Caco-2 (cell line): ENCODE results near the gene CA5B. TPM values are rescaled to one million over a fixed set of nuclear protein-coding genes. Genes with fewer than 3 reads are reported as not detected.
A peak's percentile ranks its signal among the peaks of the same experiment; 100 is the strongest.
"Not testable (repeated sequence)": the region's sequence is repeated elsewhere in the genome, so short reads cannot be mapped to it uniquely, and the experiment has no call there.

Experiments used
- BruUV-seq: library from RNA; stranded (reverse); fragments of 400-500 nt; replicated peaks from 2 replicates; lab custom pipeline; 2021; lab: Mats Ljungman, UMichigan
- CTCF ChIA-PET: fragments of 300-600 bp; sonication (Branson Sonifier 250); formaldehyde crosslinking; loops from one replicate; lab custom pipeline; 2022; ENCODE audit warnings: antibody characterized with exemption; lab: Charles Lee
- POLR2A ChIA-PET: fragments of 300-600 bp; sonication (Branson Sonifier 250); formaldehyde crosslinking; loops from one replicate; lab custom pipeline; 2022; ENCODE audit warnings: antibody characterized with exemption; lab: Charles Lee
- DNase-seq, 2 experiments: peaks; one replicate each; pipeline versions ENCODE4 v3.0.0 to v3.0.0-alpha.2; 2020 to 2022
- H3K27me3 ChIP-seq: replicated peaks from 2 replicates; pipeline ENCODE4 v1.6.0; 2011; ENCODE audit warnings: low read length; ENCODE audit not compliant: control insufficient read depth, insufficient read depth
- H3K36me3 ChIP-seq: 2 replicates; pipeline ENCODE4 v1.5.1; 2011; ENCODE audit warnings: low read length; ENCODE audit not compliant: control insufficient read depth, insufficient read depth
- H3K4me1 ChIP-seq: fragments of 250-450 bp; sonication (Bioruptor Pico); 2 replicates; pipeline ENCODE4 v1.5.1; 2020; ENCODE audit warnings: mild to moderate bottlenecking
- H3K4me3 ChIP-seq: 2 replicates; pipeline ENCODE4 v1.5.1; 2011; ENCODE audit warnings: low read depth, mild to moderate bottlenecking, control low read depth, low read length
- H3K9me3 ChIP-seq: fragments of 250-450 bp; sonication (Bioruptor Pico); 2 replicates; pipeline ENCODE4 v1.5.1; 2020; ENCODE audit warnings: mild to moderate bottlenecking, moderate library complexity
- H3K27ac Mint-ChIP-seq: one replicate; pipeline ENCODE4 v1.8.0; 2022; ENCODE audit warnings: mixed read lengths; ENCODE audit not compliant: unreplicated experiment
- H3K27me3 Mint-ChIP-seq: one replicate; pipeline ENCODE4 v1.8.0; 2022; ENCODE audit warnings: mixed read lengths; ENCODE audit not compliant: insufficient read depth, unreplicated experiment
- H3K36me3 Mint-ChIP-seq: one replicate; pipeline ENCODE4 v1.8.0; 2022; ENCODE audit warnings: mild to moderate bottlenecking, mixed read lengths; ENCODE audit not compliant: insufficient read depth, unreplicated experiment
- H3K4me1 Mint-ChIP-seq: one replicate; pipeline ENCODE4 v1.8.0; 2022; ENCODE audit warnings: low read depth, mixed read lengths; ENCODE audit not compliant: unreplicated experiment
- H3K4me3 Mint-ChIP-seq: one replicate; pipeline ENCODE4 v1.8.0; 2022; ENCODE audit warnings: mild to moderate bottlenecking, moderate library complexity, mixed read lengths; ENCODE audit not compliant: unreplicated experiment
- H3K9me3 Mint-ChIP-seq: one replicate; pipeline ENCODE4 v1.8.0; 2022; ENCODE audit warnings: mixed read lengths; ENCODE audit not compliant: unreplicated experiment
- intact Hi-C: fragments of 100-400 bp; cut with micrococcal nuclease; formaldehyde crosslinking; loops from one replicate; pipeline ENCODE4 v1.10.0; 2022; ENCODE audit not compliant: unreplicated experiment
- total RNA-seq: library from RNA; stranded (reverse); gene quantifications from 2 replicates; pipeline ENCODE4 v1.2.3, GENCODE V29; 2022
- TF ChIP-seq, protein P1 (sequence below), 2 experiments: fragments of 200-600 bp in 1 of 2; IDR thresholded peaks; 1 replicate in 1 of 2; 2 replicates in 1 of 2; pipeline versions ENCODE4 v1.5.1 to v1.8.0; 2011 to 2022; ENCODE audit warnings: antibody characterized with exemption in 1 of 2, control low read depth in 1 of 2, inconsistent platforms in 1 of 2, low read depth in 1 of 2, low read length in 1 of 2, mild to moderate bottlenecking in 1 of 2, moderate library complexity in 1 of 2; ENCODE audit not compliant: insufficient read depth in 1 of 2, severe bottlenecking in 1 of 2, unreplicated experiment in 1 of 2

CA5B gene
- total RNA-seq, 1 experiment from 2014 or later, result 4.1 TPM

DNA sequence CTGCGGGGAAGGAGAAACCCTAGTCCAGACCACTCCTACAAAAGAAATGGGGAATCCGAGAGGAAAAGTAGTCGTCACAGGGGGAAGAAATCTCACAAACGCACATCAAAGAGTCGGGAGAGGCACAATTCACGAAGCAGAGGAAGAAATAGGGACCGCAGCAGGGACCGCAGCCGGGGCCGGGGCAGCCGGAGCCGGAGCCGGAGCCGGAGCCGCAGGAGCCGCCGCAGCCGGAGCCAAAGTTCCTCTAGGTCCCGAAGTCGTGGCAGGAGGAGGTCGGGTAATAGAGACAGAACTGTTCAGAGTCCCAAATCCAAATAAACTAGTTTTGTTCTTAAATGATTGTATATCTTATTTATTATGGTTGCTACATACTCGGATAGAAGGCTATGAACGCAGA, 84.9 kb downstream of the CA5B start:
- Mint-ChIP-seq H3K27ac (no peak overlapping the region), H3K4me3 (no peak overlapping the region), H3K9me3 (no peaks in the 10 kb centered on the region), H3K4me1 (no peaks in the 10 kb centered on the region), H3K36me3 (peaks cover 21% of the 10 kb centered on the region), H3K27me3 (no peaks in the 10 kb centered on the region)
- Histone ChIP-seq H3K4me3 (no peak overlapping the region), H3K27me3 (no peaks in the 10 kb centered on the region), H3K4me1 (no peaks in the 10 kb centered on the region), H3K36me3 (no peaks in the 10 kb centered on the region; the same call in 1 of the 2 replicates), H3K9me3 (no peaks in the 10 kb centered on the region)
- POLR2A ChIA-PET, result no interaction called here
- TF ChIP-seq, protein P1, sequence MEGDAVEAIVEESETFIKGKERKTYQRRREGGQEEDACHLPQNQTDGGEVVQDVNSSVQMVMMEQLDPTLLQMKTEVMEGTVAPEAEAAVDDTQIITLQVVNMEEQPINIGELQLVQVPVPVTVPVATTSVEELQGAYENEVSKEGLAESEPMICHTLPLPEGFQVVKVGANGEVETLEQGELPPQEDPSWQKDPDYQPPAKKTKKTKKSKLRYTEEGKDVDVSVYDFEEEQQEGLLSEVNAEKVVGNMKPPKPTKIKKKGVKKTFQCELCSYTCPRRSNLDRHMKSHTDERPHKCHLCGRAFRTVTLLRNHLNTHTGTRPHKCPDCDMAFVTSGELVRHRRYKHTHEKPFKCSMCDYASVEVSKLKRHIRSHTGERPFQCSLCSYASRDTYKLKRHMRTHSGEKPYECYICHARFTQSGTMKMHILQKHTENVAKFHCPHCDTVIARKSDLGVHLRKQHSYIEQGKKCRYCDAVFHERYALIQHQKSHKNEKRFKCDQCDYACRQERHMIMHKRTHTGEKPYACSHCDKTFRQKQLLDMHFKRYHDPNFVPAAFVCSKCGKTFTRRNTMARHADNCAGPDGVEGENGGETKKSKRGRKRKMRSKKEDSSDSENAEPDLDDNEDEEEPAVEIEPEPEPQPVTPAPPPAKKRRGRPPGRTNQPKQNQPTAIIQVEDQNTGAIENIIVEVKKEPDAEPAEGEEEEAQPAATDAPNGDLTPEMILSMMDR (IDR thresholded peaks at IDR 0.05; ENCODE audit: insufficient read depth in 1 of 2, low read depth in 1 of 2, low read length in 1 of 2, severe bottlenecking in 1 of 2, unreplicated experiment in 1 of 2), result no peak
- CTCF ChIA-PET, result no interaction called here
- TSS peak; percentile 33 for BruUV-seq
- intact Hi-C loops, result no loop called here
- DNase-seq, result no peak

DNA sequence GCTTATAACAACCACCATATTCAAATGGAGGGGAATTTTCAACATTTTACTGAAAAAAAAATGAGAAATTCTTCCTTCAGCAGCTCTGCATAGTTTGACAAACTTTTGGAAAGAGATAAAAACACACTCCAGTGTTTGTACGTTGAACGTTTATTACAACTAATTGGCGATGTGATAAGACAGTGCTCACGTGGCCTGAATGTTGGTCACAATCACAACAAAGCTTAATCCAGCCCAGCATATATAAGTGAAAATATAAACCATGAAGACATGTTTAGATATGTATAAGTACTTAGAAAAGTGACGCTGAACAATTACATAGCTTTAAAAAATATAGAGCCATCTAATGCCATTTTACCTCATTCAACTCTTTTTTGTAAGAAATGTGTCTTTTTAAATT, 87.9 kb downstream of the CA5B start:
- no peak overlapping the region for H3K4me3 Mint-ChIP-seq
- intact Hi-C loops, result no loop called here
- H3K9me3 Mint-ChIP-seq, result no peaks in the 10 kb centered on the region
- CTCF ChIA-PET, result no interaction called here
- Histone ChIP-seq H3K27me3 (no peaks in the 10 kb centered on the region), H3K36me3 (no peaks in the 10 kb centered on the region; the same call in 1 of the 2 replicates), H3K9me3 (no peaks in the 10 kb centered on the region), H3K4me3 (no peak overlapping the region), H3K4me1 (no peaks in the 10 kb centered on the region)
- BruUV-seq, result no TSS peak
- TF ChIP-seq, protein P1 (IDR thresholded peaks at IDR 0.05; ENCODE audit: insufficient read depth in 1 of 2, low read depth in 1 of 2, low read length in 1 of 2, severe bottlenecking in 1 of 2, unreplicated experiment in 1 of 2), result no peak
- DNase-seq, result no peak
- POLR2A ChIA-PET, result no interaction called here
- no peaks in the 10 kb centered on the region for H3K4me1 Mint-ChIP-seq
- H3K36me3 Mint-ChIP-seq, result peaks cover 10% of the 10 kb centered on the region
- H3K27ac Mint-ChIP-seq, result no peak overlapping the region
- no peaks in the 10 kb centered on the region for H3K27me3 Mint-ChIP-seq

DNA sequence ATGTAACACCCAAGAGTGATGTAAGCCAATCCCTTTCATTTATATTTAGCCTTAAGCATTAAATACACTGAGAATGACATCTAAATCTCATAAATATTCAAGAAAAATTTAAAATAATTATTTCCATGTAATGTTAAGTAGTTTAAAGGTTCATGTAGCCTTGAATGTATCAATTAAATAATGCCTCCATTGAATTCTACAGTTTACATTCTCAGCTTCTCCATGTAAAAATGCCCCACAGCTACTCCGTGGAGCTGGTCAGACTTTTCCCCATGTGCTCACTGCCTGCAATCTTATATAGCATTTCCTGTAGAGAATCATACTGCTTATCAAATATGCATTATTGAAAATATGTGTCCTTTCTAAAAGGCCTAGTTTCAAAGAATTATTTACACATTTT, 91.1 kb downstream of the CA5B start:
- Histone ChIP-seq H3K4me1 (no peaks in the 10 kb centered on the region), H3K9me3 (no peaks in the 10 kb centered on the region), H3K27me3 (no peaks in the 10 kb centered on the region), H3K4me3 (no peak overlapping the region), H3K36me3 (no peaks in the 10 kb centered on the region; the same call in 1 of the 2 replicates)
- Mint-ChIP-seq H3K36me3 (no peaks in the 10 kb centered on the region), H3K4me3 (no peak overlapping the region), H3K9me3 (no peaks in the 10 kb centered on the region), H3K27me3 (no peaks in the 10 kb centered on the region), H3K4me1 (no peaks in the 10 kb centered on the region), H3K27ac (no peak overlapping the region)
- CTCF ChIA-PET, result no interaction called here
- TF ChIP-seq, protein P1 (IDR thresholded peaks at IDR 0.05; ENCODE audit: insufficient read depth in 1 of 2, low read depth in 1 of 2, low read length in 1 of 2, severe bottlenecking in 1 of 2, unreplicated experiment in 1 of 2), result no peak
- intact Hi-C loops, result no loop called here
- no TSS peak for BruUV-seq
- DNase-seq, result no peak
- POLR2A ChIA-PET, result no interaction called here

DNA sequence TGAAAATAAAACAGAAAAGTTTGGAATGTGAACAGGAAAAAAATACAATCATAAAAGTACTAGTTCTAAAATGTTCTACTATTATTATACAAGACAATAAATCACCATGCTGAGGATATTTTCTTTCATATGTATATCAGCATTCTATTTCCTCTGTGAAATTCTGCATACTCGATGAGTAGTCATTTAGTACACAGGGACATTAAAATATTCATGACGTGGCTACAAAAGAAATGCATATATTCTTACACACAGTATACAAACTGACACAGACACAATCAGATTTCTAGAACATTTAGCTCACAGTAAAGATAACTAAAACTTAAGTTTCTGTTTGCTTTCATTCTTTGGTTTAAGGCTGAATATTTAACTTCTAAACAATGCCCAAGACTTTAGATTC, 93.3 kb downstream of the CA5B start:
- POLR2A ChIA-PET, H3K36me3 ChIP-seq, H3K4me3 Mint-ChIP-seq, H3K27me3 ChIP-seq, H3K27ac Mint-ChIP-seq, CTCF ChIA-PET, H3K4me1 Mint-ChIP-seq, H3K36me3 Mint-ChIP-seq, intact Hi-C loops, DNase-seq, H3K4me3 ChIP-seq, BruUV-seq, H3K9me3 ChIP-seq, H3K9me3 Mint-ChIP-seq, H3K27me3 Mint-ChIP-seq: not testable (repeated sequence)
- H3K4me1 ChIP-seq, result peaks cover 12% of the 10 kb centered on the region; the same call in 1 of the 2 replicates
